GM12891 (cell line): ENCODE data around the gene SPCS3.

Experiments
- POLR2A ChIP-seq: IDR thresholded peaks from 2 replicates; pipeline ENCODE4 v1.6.1; 2011; ENCODE audit warnings: low read depth, low read length, control low read depth
- POLR2AphosphoS5 ChIP-seq: IDR thresholded peaks from 2 replicates; pipeline ENCODE4 v1.6.1; 2011; ENCODE audit warnings: low read depth, low read length, control low read depth

DNA sequence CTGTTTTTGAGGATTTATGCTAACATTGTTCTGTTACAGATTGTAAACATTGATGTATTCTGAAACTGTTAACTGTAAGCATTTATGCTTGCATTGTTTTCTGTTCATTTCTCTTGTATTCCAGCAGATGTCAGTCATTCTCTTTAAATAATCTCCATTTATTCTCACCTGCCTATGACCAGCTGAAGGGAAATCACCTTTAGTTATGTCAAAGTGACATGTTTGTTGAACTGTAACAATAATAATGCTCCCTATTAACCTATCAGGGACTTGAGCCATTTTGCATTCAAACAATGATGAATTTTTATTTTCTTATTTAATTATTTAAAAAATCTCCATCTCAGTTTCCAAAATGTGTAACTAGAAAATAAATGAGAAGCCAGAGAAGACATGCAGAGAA is 58.0 kb downstream of the SPCS3 start:
- TF ChIP-seq POLR2AphosphoS5 = no peak
- no peak for TF ChIP-seq POLR2A
